HL-60/S4 (cell line): Measurements from ENCODE around the gene MAST3.
"Not testable (repeated sequence)": the region's sequence is repeated elsewhere in the genome, so short reads cannot be mapped to it uniquely, and the experiment has no call there.

Experiments
- in situ Hi-C: fragments of 300-500 bp; cut with MboI; formaldehyde crosslinking; loops from 2 replicates; pipeline ENCODE4 v1.14.3; 2022; ENCODE audit warnings: low sequenced_read_pairs

Gene MAST3

DNA sequence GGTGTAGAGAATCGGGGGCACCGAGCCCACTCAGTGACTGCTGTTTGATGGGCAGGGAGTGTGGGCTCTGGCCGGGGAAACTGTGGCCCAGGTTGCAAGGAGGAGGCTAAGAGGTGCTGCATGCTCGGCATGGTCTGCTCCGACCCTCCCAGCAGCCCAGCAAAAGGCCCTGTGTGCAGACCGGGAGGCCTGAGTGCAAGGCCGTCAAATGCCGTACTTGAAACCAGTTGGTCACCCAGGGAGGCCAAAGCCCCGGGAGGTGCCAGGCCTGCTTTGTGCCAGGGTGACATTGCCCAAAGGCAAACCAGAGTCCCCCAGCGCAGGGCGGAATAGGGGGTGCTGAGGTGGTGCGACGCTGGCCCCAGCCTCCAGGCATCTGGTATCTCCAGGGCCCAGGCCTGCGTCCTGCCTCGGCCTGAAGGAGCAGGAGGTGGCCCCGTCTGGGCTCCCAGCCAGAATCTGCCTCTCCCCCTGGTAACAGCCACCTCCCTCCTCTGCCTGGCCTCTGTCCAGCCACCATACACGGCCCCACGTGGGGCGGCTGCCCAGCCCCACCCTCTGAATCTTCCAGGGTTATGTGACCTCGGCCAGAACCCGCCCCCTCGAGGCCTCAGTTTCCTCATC lies 59.4 kb downstream of the MAST3 start:
- in situ Hi-C loops, result no loop called here

- in situ Hi-C loops, result no loop called here
Measured at GRCh38 chr19:18157465-18158063, 60.0 kb downstream of the MAST3 start.

DNA sequence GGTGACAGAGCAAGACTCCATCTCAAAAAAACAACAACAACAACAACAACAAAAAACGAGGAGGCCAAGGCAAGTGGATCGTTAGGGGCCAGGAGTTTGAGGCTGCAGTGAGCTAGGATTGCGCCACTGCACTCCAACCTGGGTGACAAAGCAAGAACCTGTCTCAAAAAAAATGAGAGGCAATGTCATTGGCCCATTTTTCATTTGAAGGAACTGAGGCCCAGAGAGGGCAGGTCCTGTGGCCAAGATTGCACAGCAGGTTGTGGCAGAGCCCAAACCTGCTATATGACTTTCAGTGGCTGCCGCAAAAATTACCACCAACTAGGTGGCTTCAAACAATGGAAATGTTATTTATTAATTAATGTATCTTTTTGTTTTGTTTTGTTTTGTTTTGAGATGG lies 60.9 kb downstream of the MAST3 start:
- in situ Hi-C loops, result no loop called here

DNA sequence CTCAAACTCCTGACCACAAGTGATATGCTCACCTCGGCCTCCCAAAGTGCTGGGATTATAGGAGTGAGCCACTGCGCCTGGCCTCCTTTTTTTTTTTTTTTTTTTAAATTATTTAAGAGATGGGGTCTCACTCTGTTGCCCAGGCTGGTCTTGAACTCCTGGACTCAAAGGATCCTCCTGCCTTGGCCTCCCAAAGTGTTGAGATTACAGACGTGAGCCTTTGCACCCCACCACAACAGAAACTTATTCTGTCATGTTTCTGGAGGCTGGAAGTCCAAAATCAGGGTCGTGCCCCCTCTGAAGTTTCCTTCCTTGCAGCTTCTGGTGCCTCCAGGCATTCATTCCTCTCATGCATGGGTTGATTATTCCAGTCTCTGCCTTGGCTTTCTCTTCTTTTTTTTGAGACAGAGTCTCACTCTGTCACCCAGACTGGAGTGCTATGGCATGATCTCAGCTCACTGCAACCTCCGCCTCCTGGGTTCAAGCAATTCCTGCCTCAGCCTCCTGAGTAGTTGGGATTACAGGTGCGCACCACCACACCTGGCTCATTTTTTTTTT lies 61.6 kb downstream of the MAST3 start:
- in situ Hi-C loops, result not testable (repeated sequence)

GRCh38 chr19:18159810-18160209 lies 62.2 kb downstream of the MAST3 start:
- in situ Hi-C loops, result no loop called here

- in situ Hi-C loops, result no loop called here
Measured at GRCh38 chr19:18160493-18160970, 63.0 kb downstream of the MAST3 start.

- in situ Hi-C loops, result no loop called here
Measured at GRCh38 chr19:18160971-18161635, 63.5 kb downstream of the MAST3 start.

DNA sequence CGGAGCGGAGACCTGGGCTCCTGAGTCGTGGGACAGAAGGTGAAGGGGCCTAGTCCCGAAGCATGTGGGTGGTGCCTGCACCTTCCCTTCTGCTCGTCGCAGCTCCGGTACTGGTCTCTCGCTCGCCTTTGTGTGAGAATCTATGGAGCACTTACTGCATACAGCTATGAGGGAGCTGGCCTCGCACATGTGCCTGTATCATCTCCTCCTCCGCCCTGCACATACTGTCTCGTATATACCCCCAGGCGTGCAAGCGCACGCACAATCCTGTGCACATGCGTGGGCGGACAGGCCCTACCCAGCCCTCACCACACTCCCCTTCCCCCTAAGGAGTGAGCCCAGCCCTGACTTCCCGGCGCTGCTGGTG lies 64.0 kb downstream of the MAST3 start:
- in situ Hi-C loops, result no loop called here

DNA sequence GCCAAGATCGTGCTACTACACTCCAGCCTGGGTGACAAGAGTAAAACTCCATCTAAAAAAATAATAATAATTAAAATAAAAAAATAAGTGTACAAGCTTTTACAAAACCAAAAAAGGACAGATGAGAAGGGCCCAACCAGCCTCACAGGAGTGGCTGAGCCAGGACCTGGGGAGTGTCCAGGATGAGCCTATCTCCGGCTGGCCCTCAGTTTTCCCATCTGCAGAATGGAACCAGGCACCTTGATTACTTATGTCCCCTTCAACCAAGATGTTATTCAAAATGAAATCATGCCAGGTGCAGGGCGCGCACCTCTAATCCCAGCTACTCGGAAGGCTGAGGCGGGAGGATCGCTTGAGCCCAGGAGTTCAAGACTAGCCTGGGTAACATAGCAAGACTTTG lies 66.5 kb downstream of the MAST3 start:
- in situ Hi-C loops, result no loop called here

DNA sequence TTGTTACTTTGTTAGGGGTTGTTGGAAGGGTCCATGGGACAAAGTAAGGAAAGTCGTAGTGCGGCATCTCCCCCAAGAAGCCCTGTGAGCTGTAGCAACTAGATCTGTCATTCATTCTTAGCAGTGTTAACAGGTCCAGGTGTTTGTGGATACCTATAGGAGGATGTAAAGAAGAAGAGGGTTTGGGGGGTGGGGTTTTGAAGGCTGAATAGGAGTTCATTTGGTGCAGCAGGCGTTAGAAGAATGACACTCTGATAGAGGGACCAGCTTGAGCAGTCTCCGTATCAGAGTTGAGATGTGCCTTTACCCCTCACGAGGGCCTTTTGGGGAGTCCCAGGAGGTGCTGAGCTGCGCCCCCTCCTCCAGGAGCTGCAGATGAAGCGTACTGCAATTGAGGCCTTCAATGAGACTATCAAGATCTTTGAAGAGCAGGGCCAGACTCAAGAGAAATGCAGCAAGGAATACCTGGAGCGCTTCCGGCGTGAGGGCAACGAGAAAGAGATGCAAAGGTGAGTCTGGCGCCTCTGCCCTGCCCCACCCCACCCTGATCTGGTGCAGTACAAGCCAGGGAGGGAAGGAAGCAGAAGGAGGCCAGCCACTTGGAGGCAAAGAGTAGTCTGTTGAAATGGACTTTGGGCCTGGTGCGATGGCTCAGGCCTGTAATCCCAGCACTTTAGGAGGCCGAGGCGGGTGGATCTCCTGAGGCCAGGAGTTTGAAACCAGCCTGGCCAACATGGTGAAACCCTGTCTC lies 68.4 kb downstream of the MAST3 start:
- in situ Hi-C loops, result loop anchor here (5.0 kb wide), 1 partner anchor 54 kb away; no protein-coding TSS in a partner anchor

- in situ Hi-C loops, result loop anchor here (5.0 kb wide), 1 partner anchor 55 kb away; no protein-coding TSS in a partner anchor
Measured at GRCh38 chr19:18167011-18167410, 69.4 kb downstream of the MAST3 start.

GRCh38 chr19:18167975-18168645 lies 70.5 kb downstream of the MAST3 start:
- in situ Hi-C loops, result loop anchor here (5.0 kb wide), 1 partner anchor 56 kb away; no protein-coding TSS in a partner anchor

GRCh38 chr19:18168673-18169381 lies 71.2 kb downstream of the MAST3 start:
- in situ Hi-C loops, result loop anchor here (5.0 kb wide), 1 partner anchor 57 kb away; no protein-coding TSS in a partner anchor

DNA sequence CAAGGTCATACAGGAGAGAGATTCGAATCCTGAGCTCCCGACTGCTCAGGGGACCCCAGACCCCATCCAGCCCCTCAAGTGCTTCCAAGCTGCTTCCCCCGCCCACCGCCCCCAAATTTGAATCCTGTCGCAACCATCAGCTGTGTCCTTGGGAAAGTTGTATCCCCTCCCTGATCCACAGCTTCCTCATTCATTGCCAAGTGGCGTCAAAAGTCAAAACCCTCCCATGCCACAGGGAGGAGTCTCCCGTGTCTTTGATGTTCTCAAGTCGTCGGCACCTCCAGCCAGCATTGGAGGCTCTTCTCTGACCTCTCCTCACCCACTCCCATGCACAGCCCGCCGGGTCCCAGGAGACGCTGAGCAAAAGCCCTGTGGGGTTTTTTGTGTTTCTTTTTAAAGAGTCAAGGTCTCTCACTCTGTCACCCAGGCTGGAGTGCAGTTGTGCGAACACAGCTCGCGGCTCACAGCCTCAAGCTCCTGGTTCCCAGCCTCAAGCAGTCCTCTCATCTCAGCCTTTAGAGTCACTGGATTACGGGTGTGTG lies 73.2 kb downstream of the MAST3 start:
- in situ Hi-C loops, result no loop called here

GRCh38 chr19:18171605-18172327 lies 74.2 kb downstream of the MAST3 start:
- in situ Hi-C loops, result no loop called here

GRCh38 chr19:18172331-18173053 lies 74.9 kb downstream of the MAST3 start:
- in situ Hi-C loops, result no loop called here

- in situ Hi-C loops, result no loop called here
Measured at GRCh38 chr19:18173054-18173571, 75.5 kb downstream of the MAST3 start.
